Islet of Langerhans (tissue), 1 donor: Measurements from ENCODE around the gene IGF1.

ENCODE experiments used
- FAIRE-seq: peaks from one replicate; lab custom pipeline; 2011; peaks lifted over from hg19 to GRCh38; lab: Jason Lieb, UNC

The IGF1 gene

GRCh38 chr12:102426599-102427542 is 53.5 kb downstream of the IGF1 start:
- FAIRE-seq, result no peak

- no peak for FAIRE-seq
These were observed 55.0 kb downstream of the IGF1 start for GRCh38 chr12:102425109-102426039.

- no peak for FAIRE-seq
These were observed 56.9 kb downstream of the IGF1 start for GRCh38 chr12:102423462-102423861.

- FAIRE-seq, result no peak
These were observed 58.4 kb downstream of the IGF1 start for GRCh38 chr12:102421802-102422583.

GRCh38 chr12:102419094-102419764 is 61.1 kb downstream of the IGF1 start:
- FAIRE-seq, result no peak

GRCh38 chr12:102417055-102417454 is 63.3 kb downstream of the IGF1 start:
- no peak for FAIRE-seq

- FAIRE-seq, result no peak
These were observed 64.8 kb downstream of the IGF1 start for GRCh38 chr12:102415515-102415914.

- no peak for FAIRE-seq
These were observed 67.0 kb downstream of the IGF1 start for GRCh38 chr12:102413396-102413795.

- FAIRE-seq, result no peak
These were observed 69.9 kb downstream of the IGF1 start for GRCh38 chr12:102410511-102410910.

GRCh38 chr12:102408487-102409297 is 71.7 kb downstream of the IGF1 start:
- no peak for FAIRE-seq

- no peak for FAIRE-seq
These were observed 72.4 kb downstream of the IGF1 start for GRCh38 chr12:102407776-102408486.

GRCh38 chr12:102406033-102406584 is 74.3 kb downstream of the IGF1 start:
- FAIRE-seq, result no peak

- FAIRE-seq, result no peak
These were observed 79.3 kb downstream of the IGF1 start for GRCh38 chr12:102401087-102401486.

GRCh38 chr12:102399653-102400052 is 80.7 kb downstream of the IGF1 start:
- FAIRE-seq, result no peak

- FAIRE-seq, result no peak
These were observed 84.1 kb downstream of the IGF1 start for GRCh38 chr12:102396276-102396675.

- FAIRE-seq, result no peak
These were observed 86.2 kb downstream of the IGF1 start for GRCh38 chr12:102394200-102394599.

GRCh38 chr12:102390068-102390467 is 90.3 kb downstream of the IGF1 start:
- FAIRE-seq, result no peak

GRCh38 chr12:102388469-102388868 is 91.9 kb downstream of the IGF1 start:
- no peak for FAIRE-seq

GRCh38 chr12:102385343-102385742 is 95.0 kb downstream of the IGF1 start:
- FAIRE-seq, result no peak
